IMR-90 (cell line): ENCODE measurements around the gene SIX5. TPM values are rescaled to one million over a fixed set of nuclear protein-coding genes. Genes with fewer than 3 reads are reported as not detected.

Source experiments
- ATAC-seq: fragments of 200-7000 bp; cut with Tn5 transposase; 2 replicates; pipeline ENCODE4 v1.9.1; 2020; ENCODE audit warnings: low read depth, mild to moderate bottlenecking, moderate library complexity
- BruUV-seq: library from RNA; stranded (reverse); fragments of 400-500 nt; replicated peaks from 2 replicates; lab custom pipeline; 2021; lab: Mats Ljungman, UMichigan
- CTCF ChIA-PET: fragments of 300-600 bp; formaldehyde crosslinking; extraction: SDS; loops from one replicate; lab custom pipeline; 2021; ENCODE audit warnings: antibody characterized with exemption; lab: Yijun Ruan, JAX
- POLR2A ChIA-PET: fragments of 300-600 bp; sonication (Branson Sonifier 250); formaldehyde crosslinking; loops from one replicate; lab custom pipeline; 2022; ENCODE audit warnings: antibody characterized with exemption; ENCODE audit not compliant: unreplicated experiment; lab: Charles Lee
- DNase-seq: peaks from one replicate; pipeline ENCODE4 v3.0.0; 2013
- H2AFZ ChIP-seq: replicated peaks from 2 replicates; pipeline ENCODE3; 2013; ENCODE audit warnings: low read length, mild to moderate bottlenecking; ENCODE audit not compliant: poor library complexity
- H2AK5ac ChIP-seq: 2 replicates; pipeline ENCODE4 v1.6.1; 2013; ENCODE audit warnings: low read depth, low read length, inconsistent platforms
- H2AK9ac ChIP-seq: replicated peaks from 2 replicates; pipeline ENCODE3; 2013; ENCODE audit warnings: mild to moderate bottlenecking, low read depth, low read length, moderate library complexity; ENCODE audit not compliant: poor library complexity
- H2BK120ac ChIP-seq: 2 replicates; pipeline ENCODE4 v1.6.1; 2013; ENCODE audit warnings: low read depth, low read length, inconsistent platforms
- H2BK15ac ChIP-seq: 3 replicates; pipeline ENCODE4 v1.6.1; 2013; ENCODE audit warnings: low read depth, low read length, inconsistent platforms
- H2BK20ac ChIP-seq: 2 replicates; pipeline ENCODE4 v1.6.1; 2013; ENCODE audit warnings: low read depth, mild to moderate bottlenecking, inconsistent platforms, low read length, moderate library complexity
- H2BK5ac ChIP-seq: 2 replicates; pipeline ENCODE4 v1.6.1; 2013; ENCODE audit warnings: mild to moderate bottlenecking, low read depth, low read length, inconsistent platforms; ENCODE audit not compliant: poor library complexity, severe bottlenecking
- H3K14ac ChIP-seq: replicated peaks from 2 replicates; pipeline ENCODE4 v1.6.1; 2013; ENCODE audit warnings: low read depth, low read length, inconsistent platforms
- H3K18ac ChIP-seq: 2 replicates; pipeline ENCODE4 v1.6.1; 2013; ENCODE audit warnings: low read depth, low read length, control low read depth
- H3K23ac ChIP-seq: 2 replicates; pipeline ENCODE4 v1.6.1; 2013; ENCODE audit warnings: low read depth, low read length, inconsistent platforms
- H3K27ac ChIP-seq: 2 replicates; pipeline ENCODE4 v1.5.1; 2013; ENCODE audit warnings: mild to moderate bottlenecking, control low read depth, low read length; ENCODE audit not compliant: insufficient read depth
- H3K27me3 ChIP-seq: 2 replicates; pipeline ENCODE4 v1.6.1; 2013; ENCODE audit warnings: low read length; ENCODE audit not compliant: control insufficient read depth, insufficient read depth
- H3K36me3 ChIP-seq: 2 replicates; pipeline ENCODE4 v1.6.1; 2013; ENCODE audit warnings: low read length, mixed read lengths; ENCODE audit not compliant: control insufficient read depth, insufficient read depth
- H3K4ac ChIP-seq: 2 replicates; pipeline ENCODE4 v1.6.1; 2013; ENCODE audit warnings: low read depth, low read length, inconsistent platforms
- H3K4me1 ChIP-seq: 2 replicates; pipeline ENCODE4 v1.6.1; 2013; ENCODE audit warnings: low read length, mixed read lengths; ENCODE audit not compliant: control insufficient read depth, insufficient read depth
- H3K4me2 ChIP-seq: 2 replicates; pipeline ENCODE4 v1.6.1; 2013; ENCODE audit warnings: low read depth, mild to moderate bottlenecking, control low read depth, low read length, moderate library complexity
- H3K4me3 ChIP-seq: 2 replicates; pipeline ENCODE4 v1.5.1; 2013; ENCODE audit warnings: low read depth, mild to moderate bottlenecking, control low read depth, low read length, moderate library complexity; ENCODE audit not compliant: insufficient read depth
- H3K56ac ChIP-seq: 2 replicates; pipeline ENCODE4 v1.6.1; 2013; ENCODE audit warnings: low read length, inconsistent platforms; ENCODE audit not compliant: insufficient read depth; ENCODE audit errors: extremely low read depth
- H3K79me1 ChIP-seq, 2 experiments: 2 replicates each; pipeline ENCODE4 v1.6.1; 2013; ENCODE audit warnings: low read length in 2 of 2, inconsistent platforms in 1 of 2, low read depth in 1 of 2
- H3K9ac ChIP-seq: 2 replicates; pipeline ENCODE4 v1.6.1; 2013; ENCODE audit warnings: low read depth, low read length, control low read depth
- H3K9me1 ChIP-seq: 2 replicates; pipeline ENCODE4 v1.6.1; 2013; ENCODE audit warnings: low read length, inconsistent platforms; ENCODE audit not compliant: insufficient read depth
- H3K9me3 ChIP-seq: 2 replicates; pipeline ENCODE4 v1.6.1; 2013; ENCODE audit warnings: low read length; ENCODE audit not compliant: control insufficient read depth, insufficient read depth
- H4K20me1 ChIP-seq: 2 replicates; pipeline ENCODE4 v1.6.1; 2013; ENCODE audit warnings: low read length, inconsistent platforms; ENCODE audit not compliant: insufficient read depth
- H4K5ac ChIP-seq: 2 replicates; pipeline ENCODE4 v1.6.1; 2013; ENCODE audit warnings: mild to moderate bottlenecking, low read depth, low read length, control low read depth
- H4K8ac ChIP-seq, 2 experiments: 2 replicates each; pipeline ENCODE4 v1.6.1; 2013; ENCODE audit warnings: low read depth in 2 of 2, low read length in 2 of 2, control low read depth in 1 of 2, inconsistent platforms in 1 of 2
- H4K91ac ChIP-seq: 2 replicates; pipeline ENCODE4 v1.6.1; 2013; ENCODE audit warnings: low read depth, low read length, inconsistent platforms; ENCODE audit not compliant: insufficient read depth
- BHLHE40 ChIP-seq: fragments of 150-350 bp; IDR thresholded peaks from 2 replicates; pipeline ENCODE4 v1.6.1; 2016; ENCODE audit warnings: mild to moderate bottlenecking, low read depth, low read length
- CEBPB ChIP-seq: IDR thresholded peaks from 2 replicates; pipeline ENCODE4 v1.6.1; 2012; ENCODE audit warnings: low read depth, low read length, improper control_type of control experiment
- CHD1 ChIP-seq: IDR thresholded peaks from 2 replicates; pipeline ENCODE4 v1.6.1; 2012; ENCODE audit warnings: low read depth, low read length, improper control_type of control experiment
- FOS ChIP-seq: fragments of 150-350 bp; IDR thresholded peaks from 2 replicates; pipeline ENCODE4 v1.6.1; 2016; ENCODE audit warnings: low read depth, low read length
- MAFK ChIP-seq: IDR thresholded peaks from 2 replicates; pipeline ENCODE4 v1.6.1; 2012; ENCODE audit warnings: low read depth, low read length, improper control_type of control experiment
- MAZ ChIP-seq: IDR thresholded peaks from 2 replicates; pipeline ENCODE4 v1.6.1; 2012; ENCODE audit warnings: low read depth, mild to moderate bottlenecking, low read length, improper control_type of control experiment, moderate library complexity, borderline replicate concordance
- MXI1 ChIP-seq: IDR thresholded peaks from 2 replicates; pipeline ENCODE4 v1.6.1; 2012; ENCODE audit warnings: low read depth, mild to moderate bottlenecking, low read length, moderate library complexity, borderline replicate concordance
- NFE2L2 ChIP-seq: fragments of 150-350 bp; IDR thresholded peaks from 2 replicates; pipeline ENCODE4 v1.6.1; 2016; ENCODE audit warnings: low read depth, mild to moderate bottlenecking, low read length
- POLR2A ChIP-seq: IDR thresholded peaks from 2 replicates; pipeline ENCODE4 v1.6.1; 2012; ENCODE audit warnings: mild to moderate bottlenecking, low read depth, low read length
- RAD21 ChIP-seq: IDR thresholded peaks from 2 replicates; pipeline ENCODE4 v1.6.1; 2012; ENCODE audit warnings: low read length, improper control_type of control experiment
- RCOR1 ChIP-seq: IDR thresholded peaks from 2 replicates; pipeline ENCODE4 v1.6.1; 2012; ENCODE audit warnings: mild to moderate bottlenecking, low read length, improper control_type of control experiment; ENCODE audit not compliant: insufficient replicate concordance
- RFX5 ChIP-seq: IDR thresholded peaks from 2 replicates; pipeline ENCODE4 v1.8.0; 2012; ENCODE audit warnings: low read depth, mild to moderate bottlenecking, low read length, moderate library complexity
- SMC3 ChIP-seq: fragments of 150-350 bp; IDR thresholded peaks from 2 replicates; pipeline ENCODE4 v1.6.1; 2016; ENCODE audit warnings: low read depth, mild to moderate bottlenecking, antibody characterized with exemption, low read length, moderate library complexity
- WGBS, 2 experiments: methylation state at CpG; one replicate each; pipeline versions ENCODE4 v1.1.5 to v1.1.7; 2013; ENCODE audit warnings: missing lambda C conversion rate in 2 of 2; ENCODE audit not compliant: insufficient read length in 1 of 2; ENCODE audit errors: extremely low coverage in 2 of 2; 5-methylcytosine and 5-hydroxymethylcytosine counted together
- dilution Hi-C: fragments of 300-500 bp; cut with HindIII; formaldehyde crosslinking; loops from one replicate; pipeline ENCODE4 v1.14.3; 2018; ENCODE audit warnings: low sequenced_read_pairs; ENCODE audit not compliant: unreplicated experiment
- in situ Hi-C: fragments of 300-500 bp; cut with MboI; formaldehyde crosslinking; loops from 3 replicates; pipeline ENCODE4 v1.14.3; 2019; ENCODE audit warnings: low sequenced_read_pairs, inconsistent platforms, mixed read lengths
- intact Hi-C: fragments of 100-400 bp; cut with micrococcal nuclease; formaldehyde crosslinking; loops from 2 replicates; pipeline ENCODE4 v1.10.0; 2022
- polyA plus RNA-seq, 3 experiments: library from polyadenylated mRNA; depleted of rRNA; stranded (reverse); fragments of >200 nt; gene quantifications; 2 replicates each; pipeline ENCODE4 v1.2.3, GENCODE V29; 2012; ENCODE audit warnings: low replicate concordance in 1 of 3
- total RNA-seq: library from RNA; depleted of rRNA; stranded (reverse); fragments of >200 nt; gene quantifications from 2 replicates; pipeline ENCODE4 v1.2.3, GENCODE V29; 2012
- TF ChIP-seq, protein P1 (sequence below): fragments of 150-350 bp; IDR thresholded peaks from 2 replicates; pipeline ENCODE4 v1.6.1; 2017; ENCODE audit warnings: mild to moderate bottlenecking, antibody characterized with exemption, low read length, low read depth
- TF ChIP-seq, protein P2 (sequence below): fragments of 150-350 bp; IDR thresholded peaks from 2 replicates; pipeline ENCODE4 v1.6.1; 2016; ENCODE audit warnings: low read depth, mild to moderate bottlenecking, low read length, moderate library complexity, borderline replicate concordance

Gene SIX5
- total and polyA plus RNA-seq, 2 of the 4 experiments (the other 2 are of a cell fraction): 0.90 to 15.5 TPM

DNA sequence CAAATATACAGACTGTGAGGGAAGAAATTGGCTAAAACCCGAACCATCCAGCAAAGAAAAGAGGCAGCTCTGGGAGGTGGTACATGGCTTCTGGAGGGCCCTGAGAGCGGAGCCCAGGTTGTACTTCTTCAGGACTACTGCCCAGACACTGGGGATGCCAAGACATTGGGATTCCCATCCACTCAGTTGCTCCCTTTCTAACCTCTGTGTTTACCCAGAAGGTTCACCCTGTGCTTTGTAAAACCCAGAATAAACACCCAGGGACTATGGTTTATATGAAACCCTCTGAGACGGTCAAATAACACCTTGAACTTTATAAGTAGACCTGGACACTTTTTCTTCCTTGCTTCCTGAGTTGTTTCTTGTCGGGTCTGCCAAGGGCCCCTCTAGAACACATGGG, 26.1 kb downstream of the SIX5 start:
- 43% methylated on average over 1 of the region's 4 CpGs; no CpG with 5 or more reads in 1 of the 2 experiments for WGBS, 2 experiments
- no TSS peak for BruUV-seq
- no peak overlapping the region for H2BK120ac ChIP-seq
- H4K20me1 ChIP-seq: no peaks in the 10 kb centered on the region
- H3K4me2 ChIP-seq: no peak overlapping the region
- DNase-seq (no peak), ATAC-seq (no peak)
- no peak overlapping the region for H3K18ac ChIP-seq
- dilution Hi-C loops: no loop called here
- ChIA-PET POLR2A (no interaction called here), CTCF (no interaction called here)
- no peak overlapping the region for H3K9ac ChIP-seq
- H3K4ac ChIP-seq: no peak overlapping the region
- no peak overlapping the region for H2AK5ac ChIP-seq
- in situ Hi-C loops: no loop called here
- H3K36me3 ChIP-seq: no peaks in the 10 kb centered on the region
- no peaks in the 10 kb centered on the region for H3K9me3 ChIP-seq
- no peak overlapping the region for H2BK15ac ChIP-seq
- no peaks in the 10 kb centered on the region for H3K9me1 ChIP-seq
- no peak overlapping the region for H4K91ac ChIP-seq
- TF ChIP-seq POLR2A (no peak), RAD21 (no peak), MAZ (no peak), NFE2L2 (no peak), MXI1 (no peak), BHLHE40 (no peak), CEBPB (no peak), MAFK (no peak), RCOR1 (no peak), SMC3 (no peak), CHD1 (no peak), FOS (no peak), RFX5 (no peak)
- TF ChIP-seq, protein P1, sequence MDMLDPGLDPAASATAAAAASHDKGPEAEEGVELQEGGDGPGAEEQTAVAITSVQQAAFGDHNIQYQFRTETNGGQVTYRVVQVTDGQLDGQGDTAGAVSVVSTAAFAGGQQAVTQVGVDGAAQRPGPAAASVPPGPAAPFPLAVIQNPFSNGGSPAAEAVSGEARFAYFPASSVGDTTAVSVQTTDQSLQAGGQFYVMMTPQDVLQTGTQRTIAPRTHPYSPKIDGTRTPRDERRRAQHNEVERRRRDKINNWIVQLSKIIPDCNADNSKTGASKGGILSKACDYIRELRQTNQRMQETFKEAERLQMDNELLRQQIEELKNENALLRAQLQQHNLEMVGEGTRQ: no peak
- TF ChIP-seq, protein P2, sequence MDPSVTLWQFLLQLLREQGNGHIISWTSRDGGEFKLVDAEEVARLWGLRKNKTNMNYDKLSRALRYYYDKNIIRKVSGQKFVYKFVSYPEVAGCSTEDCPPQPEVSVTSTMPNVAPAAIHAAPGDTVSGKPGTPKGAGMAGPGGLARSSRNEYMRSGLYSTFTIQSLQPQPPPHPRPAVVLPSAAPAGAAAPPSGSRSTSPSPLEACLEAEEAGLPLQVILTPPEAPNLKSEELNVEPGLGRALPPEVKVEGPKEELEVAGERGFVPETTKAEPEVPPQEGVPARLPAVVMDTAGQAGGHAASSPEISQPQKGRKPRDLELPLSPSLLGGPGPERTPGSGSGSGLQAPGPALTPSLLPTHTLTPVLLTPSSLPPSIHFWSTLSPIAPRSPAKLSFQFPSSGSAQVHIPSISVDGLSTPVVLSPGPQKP: no peak
- peaks cover 22% of the 10 kb centered on the region for H3K27me3 ChIP-seq
- no peak overlapping the region for H4K8ac ChIP-seq
- no peak overlapping the region for H3K56ac ChIP-seq
- no peak overlapping the region for H2BK5ac ChIP-seq
- H3K14ac ChIP-seq: no peak overlapping the region
- H2BK20ac ChIP-seq: no peak overlapping the region
- H4K5ac ChIP-seq: no peak overlapping the region
- no peaks in the 10 kb centered on the region for H3K79me1 ChIP-seq
- H2AFZ ChIP-seq: no peak overlapping the region
- H2AK9ac ChIP-seq: no peak overlapping the region
- no peak overlapping the region for H3K23ac ChIP-seq
- H3K4me3 ChIP-seq: no peak overlapping the region
- H3K27ac ChIP-seq: no peak overlapping the region
- H3K4me1 ChIP-seq: no peaks in the 10 kb centered on the region
- intact Hi-C loops: no loop called here
